GM08714 (cell line): ENCODE data around the gene LY6G6C.

Experiments
- H3K4me3 ChIP-seq: fragments of 200-500 bp; sonication (Bioruptor generic); 2 replicates; pipeline ENCODE4 v1.5.1; 2014; ENCODE audit warnings: mild to moderate bottlenecking, low read length, inconsistent platforms
- ZNF274 ChIP-seq: IDR thresholded peaks from 2 replicates; pipeline ENCODE4 v1.6.1; 2012; ENCODE audit warnings: mild to moderate bottlenecking, low read depth, low read length

The LY6G6C gene

GRCh38 chr6:31760790-31761189, 39.2 kb upstream of the LY6G6C start:
- no peak overlapping the region for H3K4me3 ChIP-seq
- TF ChIP-seq ZNF274: no peak

- no peak overlapping the region for H3K4me3 ChIP-seq
- no peak for TF ChIP-seq ZNF274
Measured at GRCh38 chr6:31758281-31758680, 36.7 kb upstream of the LY6G6C start.

GRCh38 chr6:31752739-31753319, 31.3 kb upstream of the LY6G6C start:
- no peak overlapping the region for H3K4me3 ChIP-seq

GRCh38 chr6:31750411-31751022, 29.0 kb upstream of the LY6G6C start:
- TF ChIP-seq ZNF274: no peak
- H3K4me3 ChIP-seq: no peak overlapping the region

More at GRCh38 chr6:31752739-31753319, 31.3 kb upstream of the LY6G6C start:
- TF ChIP-seq ZNF274: no peak

GRCh38 chr6:31749301-31750036, 27.9 kb upstream of the LY6G6C start:
- no peak overlapping the region for H3K4me3 ChIP-seq
- TF ChIP-seq ZNF274: no peak

- no peak overlapping the region for H3K4me3 ChIP-seq
- TF ChIP-seq ZNF274: no peak
Measured at GRCh38 chr6:31744422-31744821, 22.9 kb upstream of the LY6G6C start.

GRCh38 chr6:31742894-31743293, 21.3 kb upstream of the LY6G6C start:
- TF ChIP-seq ZNF274: no peak
- no peak overlapping the region for H3K4me3 ChIP-seq

- no peak overlapping the region for H3K4me3 ChIP-seq
- TF ChIP-seq ZNF274: no peak
Measured at GRCh38 chr6:31741815-31742214, 20.3 kb upstream of the LY6G6C start.

- H3K4me3 ChIP-seq: peak overlapping the region; percentile 73
- no peak for TF ChIP-seq ZNF274
Measured at GRCh38 chr6:31740397-31741223, 19.1 kb upstream of the LY6G6C start.

GRCh38 chr6:31739639-31740396, 18.3 kb upstream of the LY6G6C start, which contains the start of gene MSH5:
MSH5 (plus strand) TSS chr6:31740005; CDS start chr6:31740467, 462 bp downstream.
- TF ChIP-seq ZNF274: no peak

GRCh38 chr6:31737991-31738979, 16.7 kb upstream of the LY6G6C start:
- TF ChIP-seq ZNF274: no peak
- H3K4me3 ChIP-seq: peak overlapping the region; percentile 79; the same call in 1 of the 2 replicates

More at GRCh38 chr6:31739639-31740396, 18.3 kb upstream of the LY6G6C start, which contains the start of gene MSH5:
- peak within 1 kb of the TSS; percentile 73 for H3K4me3 ChIP-seq

- H3K4me3 ChIP-seq: peak overlapping the region; percentile 79; the same call in 1 of the 2 replicates
- TF ChIP-seq ZNF274: no peak
Measured at GRCh38 chr6:31737315-31737990, 15.9 kb upstream of the LY6G6C start.
